ENCODE results near the gene MAP4K4. TPM values are rescaled to one million over a fixed set of nuclear protein-coding genes. Genes with fewer than 3 reads are reported as not detected.

MAP4K4 gene
- total RNA-seq, 3 donors from 2014 or later: 26.4 to 54.6 (median 34.2) TPM

DNA sequence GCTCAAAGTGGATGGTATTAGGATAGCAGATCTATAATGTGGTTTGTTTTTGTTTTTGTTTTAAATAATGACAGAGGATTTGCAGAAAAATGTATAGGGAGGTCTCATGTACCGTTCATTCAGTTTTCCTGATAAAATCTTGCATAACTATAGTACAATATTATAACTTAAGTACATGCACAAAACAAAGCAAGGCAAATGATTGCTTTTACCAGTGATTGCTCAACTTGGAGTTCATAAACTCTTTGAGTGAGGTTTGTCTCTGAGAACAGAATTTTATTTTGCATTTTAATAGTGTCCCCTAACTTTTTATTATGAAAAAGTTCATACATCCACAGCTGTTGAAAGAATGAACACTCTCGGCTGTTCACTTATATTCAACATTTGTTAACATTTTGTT, 96.6 kb downstream of the MAP4K4 start:
- intact Hi-C loops (cut with DNase I, micrococcal nuclease): no loop called here
- TF ChIP-seq, protein P1, sequence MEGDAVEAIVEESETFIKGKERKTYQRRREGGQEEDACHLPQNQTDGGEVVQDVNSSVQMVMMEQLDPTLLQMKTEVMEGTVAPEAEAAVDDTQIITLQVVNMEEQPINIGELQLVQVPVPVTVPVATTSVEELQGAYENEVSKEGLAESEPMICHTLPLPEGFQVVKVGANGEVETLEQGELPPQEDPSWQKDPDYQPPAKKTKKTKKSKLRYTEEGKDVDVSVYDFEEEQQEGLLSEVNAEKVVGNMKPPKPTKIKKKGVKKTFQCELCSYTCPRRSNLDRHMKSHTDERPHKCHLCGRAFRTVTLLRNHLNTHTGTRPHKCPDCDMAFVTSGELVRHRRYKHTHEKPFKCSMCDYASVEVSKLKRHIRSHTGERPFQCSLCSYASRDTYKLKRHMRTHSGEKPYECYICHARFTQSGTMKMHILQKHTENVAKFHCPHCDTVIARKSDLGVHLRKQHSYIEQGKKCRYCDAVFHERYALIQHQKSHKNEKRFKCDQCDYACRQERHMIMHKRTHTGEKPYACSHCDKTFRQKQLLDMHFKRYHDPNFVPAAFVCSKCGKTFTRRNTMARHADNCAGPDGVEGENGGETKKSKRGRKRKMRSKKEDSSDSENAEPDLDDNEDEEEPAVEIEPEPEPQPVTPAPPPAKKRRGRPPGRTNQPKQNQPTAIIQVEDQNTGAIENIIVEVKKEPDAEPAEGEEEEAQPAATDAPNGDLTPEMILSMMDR (IDR thresholded peaks at IDR 0.05): no peak
- H3K4me1 ChIP-seq (ENCODE audit: low read depth): peaks cover 3% of the 10 kb centered on the region
- H3K36me3 ChIP-seq (ENCODE audit: low read depth): no peaks in the 10 kb centered on the region
- H3K9me3 ChIP-seq: no peaks in the 10 kb centered on the region
- no peak for DNase-seq
- H3K4me3 ChIP-seq: no peak overlapping the region
- ATAC-seq: no peak

DNA sequence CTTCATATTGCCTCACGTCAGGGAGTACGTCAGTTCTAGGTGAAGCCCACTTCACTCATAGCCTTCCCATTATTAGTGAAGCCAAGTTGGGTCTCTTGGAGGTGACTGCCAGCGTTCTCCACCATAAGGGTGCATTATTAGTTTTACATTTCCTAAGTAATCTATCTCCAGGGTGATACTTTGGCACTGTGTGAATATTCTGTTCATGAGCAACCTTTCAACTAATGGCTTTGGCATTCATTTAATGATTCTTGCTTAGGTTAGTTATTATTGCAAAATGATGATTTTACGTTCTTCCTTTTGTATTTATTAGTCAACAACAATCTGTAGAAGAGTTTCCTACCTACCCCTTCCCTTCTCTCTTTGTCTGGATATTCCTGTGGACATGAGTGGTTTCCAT, 97.5 kb downstream of the MAP4K4 start:
- Histone ChIP-seq H3K4me1 (ENCODE audit: low read depth) (no peaks in the 10 kb centered on the region), H3K4me3 (no peak overlapping the region), H3K9me3 (no peaks in the 10 kb centered on the region), H3K36me3 (ENCODE audit: low read depth) (no peaks in the 10 kb centered on the region)
- TF ChIP-seq, protein P1 (IDR thresholded peaks at IDR 0.05): no peak
- intact Hi-C loops (cut with DNase I, micrococcal nuclease): no loop called here
- DNase-seq (no peak), ATAC-seq (no peak)

DNA sequence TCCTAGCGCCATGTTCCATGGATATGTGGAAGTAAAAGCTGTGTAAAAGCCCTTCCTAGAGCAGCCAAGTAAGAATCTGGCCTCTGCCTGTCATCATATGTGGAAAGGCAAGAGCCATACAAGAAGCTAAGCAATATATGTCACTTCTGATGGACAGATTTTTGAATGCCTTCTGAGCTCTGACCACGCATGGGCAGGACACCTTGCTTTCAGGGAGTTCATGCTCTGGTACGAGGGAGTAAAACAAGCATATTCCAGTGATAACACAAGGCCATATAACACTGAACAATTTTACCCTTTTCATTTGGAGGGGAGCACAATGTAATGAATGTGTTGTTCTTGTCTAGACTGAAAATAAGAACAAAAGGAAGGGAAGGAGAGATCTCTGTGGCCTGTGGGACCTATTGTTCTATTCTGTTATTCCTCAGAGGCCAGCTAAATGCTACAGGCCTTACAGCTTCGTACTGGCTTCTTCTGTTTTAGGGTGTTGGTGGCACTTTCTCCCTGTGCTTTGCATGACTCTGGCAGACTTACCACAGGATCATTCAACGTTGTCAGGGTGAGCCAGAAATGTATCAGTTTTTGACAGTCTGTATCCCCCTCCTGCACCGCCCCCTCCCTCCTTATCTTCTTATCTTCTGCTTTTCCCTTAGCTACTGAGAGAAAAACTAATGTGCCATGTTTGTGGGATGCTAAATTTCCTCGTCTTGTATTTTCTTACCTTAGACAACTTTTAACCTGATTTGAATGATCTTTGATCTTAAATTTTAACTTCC, 99.5 kb downstream of the MAP4K4 start:
- no peak overlapping the region for H3K4me3 ChIP-seq
- TF ChIP-seq, protein P1 (IDR thresholded peaks at IDR 0.05): no peak
- intact Hi-C loops (cut with DNase I, micrococcal nuclease): no loop called here
- DNase-seq (no peak), ATAC-seq (no peak)
- H3K9me3 ChIP-seq: no peaks in the 10 kb centered on the region
- H3K4me1 ChIP-seq (ENCODE audit: low read depth): peaks cover 6% of the 10 kb centered on the region
- no peaks in the 10 kb centered on the region for H3K36me3 ChIP-seq (ENCODE audit: low read depth)

DNA sequence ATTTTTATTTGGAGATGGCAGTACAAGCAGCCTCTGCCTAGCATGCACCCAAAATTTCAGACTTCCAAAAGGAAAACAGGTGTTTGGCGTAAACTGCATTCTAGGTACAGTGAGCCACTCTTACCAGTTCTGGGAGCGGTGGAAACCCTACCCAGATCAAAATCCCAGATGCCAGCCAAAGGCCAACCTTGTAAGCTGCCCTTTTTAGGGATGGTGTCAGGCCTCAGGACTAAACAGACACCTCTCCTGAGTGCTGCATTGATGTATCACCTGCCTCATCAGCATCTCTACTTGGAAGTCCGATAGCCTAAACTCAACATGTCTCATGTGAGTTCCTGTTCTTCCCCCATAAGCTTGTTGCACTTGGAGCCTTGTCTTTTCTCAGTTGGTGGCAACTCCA, 104.0 kb downstream of the MAP4K4 start:
- no peak overlapping the region for H3K4me3 ChIP-seq
- peaks cover 13% of the 10 kb centered on the region for H3K4me1 ChIP-seq (ENCODE audit: low read depth)
- no peaks in the 10 kb centered on the region for H3K9me3 ChIP-seq
- no peaks in the 10 kb centered on the region for H3K36me3 ChIP-seq (ENCODE audit: low read depth)
- no peak for ATAC-seq
- TF ChIP-seq, protein P1 (IDR thresholded peaks at IDR 0.05): no peak
- DNase-seq: no peak
- intact Hi-C loops (cut with DNase I, micrococcal nuclease): no loop called here

DNA sequence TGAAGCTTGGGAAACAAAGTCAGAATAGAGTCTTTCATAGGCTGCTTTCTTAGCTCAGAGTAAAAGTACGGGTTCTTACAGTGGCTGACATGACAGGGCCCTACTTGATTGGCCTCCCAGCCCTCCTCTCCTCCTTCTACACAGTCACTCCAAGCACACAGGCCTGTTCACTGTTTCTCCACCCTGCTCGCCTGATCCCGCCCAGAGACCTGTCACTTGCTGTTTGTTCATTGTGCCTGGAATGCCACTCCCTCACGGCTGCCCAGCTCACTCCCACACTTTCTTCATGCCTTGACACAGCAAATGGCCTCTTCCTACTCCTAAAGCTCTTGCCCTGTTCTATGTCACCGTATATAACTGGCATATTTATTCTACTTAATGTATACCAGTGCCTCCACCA, 104.8 kb downstream of the MAP4K4 start:
- intact Hi-C loops (cut with DNase I, micrococcal nuclease): no loop called here
- TF ChIP-seq, protein P1 (IDR thresholded peaks at IDR 0.05): no peak
- no peak overlapping the region for H3K4me3 ChIP-seq
- H3K4me1 ChIP-seq (ENCODE audit: low read depth): peaks cover 13% of the 10 kb centered on the region
- peak; percentile 67 to 71 (median 69) for DNase-seq
- no peaks in the 10 kb centered on the region for H3K9me3 ChIP-seq
- H3K36me3 ChIP-seq (ENCODE audit: low read depth): no peaks in the 10 kb centered on the region
- ATAC-seq: peak; percentile 99

Data from mucosa of descending colon (tissue), 3 donors.